ENCODE data around the gene CLK2.
A peak's percentile ranks its signal among the peaks of the same experiment; 100 is the strongest.

The CLK2 gene

DNA sequence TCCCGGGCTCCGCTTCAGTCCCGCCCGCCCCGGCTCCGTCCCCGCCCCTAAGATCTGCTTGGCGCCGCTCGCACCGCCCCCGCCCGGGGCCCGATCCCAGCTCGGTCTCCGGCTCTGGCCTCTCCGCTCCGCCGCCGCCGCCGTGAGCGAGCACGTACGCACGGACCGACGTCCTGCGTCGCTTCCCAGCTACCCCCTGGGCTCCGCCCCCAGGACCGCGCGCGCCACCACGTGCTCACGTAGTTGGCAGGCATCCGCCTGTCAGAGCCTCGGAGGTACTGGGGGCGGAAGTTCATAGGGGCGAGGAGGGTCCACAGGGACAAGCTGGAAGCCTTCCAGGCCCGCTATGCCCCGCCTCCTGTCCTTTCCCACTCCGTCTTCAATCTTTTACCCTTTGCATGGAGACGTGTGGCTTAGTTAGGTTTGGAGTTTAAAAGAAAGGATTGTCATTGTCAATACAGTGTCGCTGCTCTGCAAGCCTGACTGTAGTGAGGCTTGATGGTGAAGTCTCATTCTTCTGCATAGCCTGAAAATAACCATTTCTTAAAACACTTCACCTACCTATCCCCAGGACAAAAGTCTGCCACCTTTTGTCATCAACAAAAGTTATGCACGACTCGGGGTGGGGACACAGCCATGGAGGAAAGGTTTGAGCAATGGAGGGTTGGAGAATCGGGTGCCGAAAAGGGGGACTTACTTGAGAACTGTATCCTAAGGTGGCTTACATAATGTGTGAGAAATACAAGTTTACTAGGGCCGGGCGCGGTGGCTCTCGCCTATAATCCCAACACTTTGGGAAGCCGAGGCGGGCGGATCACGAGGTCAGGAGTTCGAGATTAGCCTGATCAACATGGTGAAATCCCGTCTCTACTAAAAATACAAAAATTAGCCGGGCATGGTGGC is at the start of gene CLK2:
TSS of gene CLK2 (minus strand) at position 162 of the 903 bp plus-strand sequence. CDS start 2,527 bp downstream, outside the sequence.
- peak; percentile 98 for DNase-seq

DNA sequence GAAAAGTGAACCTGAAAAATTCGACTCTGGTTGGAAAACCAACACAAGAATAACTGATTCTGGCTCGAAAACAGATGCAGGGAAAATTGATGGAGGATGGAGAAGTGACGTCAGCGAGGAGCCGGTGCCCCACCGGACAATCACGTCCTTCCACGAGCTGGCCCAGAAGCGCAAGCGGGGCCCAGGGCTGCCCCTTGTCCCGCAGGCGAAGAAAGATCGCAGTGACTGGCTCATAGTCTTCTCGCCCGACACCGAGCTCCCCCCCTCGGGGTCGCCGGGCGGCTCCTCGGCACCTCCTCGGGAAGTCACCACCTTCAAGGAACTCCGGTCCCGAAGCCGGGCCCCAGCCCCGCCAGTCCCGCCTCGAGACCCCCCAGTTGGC is 49.3 kb upstream of the CLK2 start:
- peak; percentile 36 for DNase-seq

DNA sequence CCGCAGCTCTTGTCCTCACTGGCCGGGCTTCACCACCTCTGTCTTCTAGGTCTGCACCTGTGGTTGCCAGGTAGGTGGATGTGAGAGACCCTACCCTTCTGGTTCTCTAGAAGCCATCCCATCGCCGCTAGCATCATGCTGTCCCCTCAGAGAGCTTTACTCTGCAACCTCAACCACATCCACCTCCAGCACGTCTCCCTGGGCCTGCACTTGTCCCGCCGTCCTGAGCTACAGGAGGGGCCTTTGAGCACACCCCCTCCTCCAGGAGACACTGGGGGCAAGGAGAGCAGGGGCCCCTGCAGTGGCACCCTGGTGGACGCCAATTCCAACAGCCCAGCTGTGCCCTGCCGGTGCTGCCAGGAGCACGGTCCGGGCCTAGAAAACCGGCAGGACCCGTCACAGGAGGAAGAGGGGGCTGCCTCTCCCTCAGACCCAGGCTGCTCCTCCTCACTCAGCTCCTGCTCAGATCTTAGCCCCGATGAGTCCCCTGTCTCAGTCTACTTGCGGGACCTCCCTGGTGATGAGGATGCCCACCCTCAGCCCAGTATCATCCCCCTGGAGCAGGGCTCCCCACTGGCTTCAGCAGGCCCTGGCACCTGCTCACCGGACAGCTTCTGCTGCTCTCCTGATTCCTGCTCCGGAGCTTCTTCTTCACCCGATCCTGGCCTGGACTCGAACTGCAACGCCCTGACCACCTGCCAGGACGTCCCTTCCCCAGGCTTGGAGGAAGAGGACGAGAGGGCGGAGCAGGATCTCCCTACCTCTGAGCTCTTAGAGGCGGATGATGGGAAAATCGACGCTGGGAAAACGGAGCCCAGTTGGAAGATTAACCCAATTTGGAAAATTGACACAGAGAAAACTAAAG is 48.6 kb upstream of the CLK2 start:
- no peak for DNase-seq

DNA sequence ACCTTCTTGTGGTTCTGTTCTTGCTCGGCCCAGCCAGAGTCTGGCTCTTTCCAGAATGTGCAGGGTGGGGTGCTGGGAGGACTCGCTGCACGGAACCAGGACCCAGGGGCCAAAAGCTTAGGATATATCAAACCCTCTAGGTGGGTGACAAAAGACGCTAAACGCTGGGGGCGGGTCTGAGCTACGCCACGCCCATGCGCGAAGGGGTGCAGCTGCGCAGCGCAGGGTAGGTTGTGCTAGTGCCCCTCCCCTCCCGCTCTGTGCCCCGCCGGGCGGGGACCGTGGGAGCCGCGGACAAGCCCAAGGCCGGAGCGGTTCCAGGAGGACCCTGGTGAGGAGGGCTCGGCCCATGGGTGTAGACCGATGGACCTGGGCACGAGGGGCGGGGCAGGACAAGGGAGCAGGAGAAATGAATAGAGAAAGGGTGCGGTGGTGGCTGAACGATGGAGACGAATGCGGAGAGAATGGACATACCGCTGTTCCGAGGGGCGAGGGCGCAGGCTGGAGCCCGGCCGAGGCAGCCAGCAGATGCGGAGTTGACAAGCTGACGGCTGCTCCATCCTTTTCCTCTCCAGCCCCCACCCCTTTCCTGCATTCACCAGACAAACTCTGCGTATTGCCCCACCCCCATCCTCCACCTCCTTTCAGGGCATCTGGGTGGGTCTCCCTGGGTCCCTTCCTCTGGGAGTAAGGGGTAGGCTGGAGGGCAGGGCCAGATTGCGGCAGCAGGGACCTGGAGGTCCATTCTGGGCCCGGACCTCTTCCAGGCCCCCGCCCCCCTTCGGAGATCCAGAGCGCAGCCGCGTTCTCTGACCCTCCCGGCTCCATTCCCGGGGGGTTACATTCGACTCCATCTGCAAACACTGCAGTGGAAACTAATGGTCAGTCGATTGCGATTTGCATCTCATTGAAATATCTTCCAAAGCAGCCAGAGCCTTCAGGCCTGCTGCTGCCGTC is 47.6 kb upstream of the CLK2 start, which contains the start of gene RUSC1:
TSS of gene RUSC1 (plus strand) at position 234 of the 957 bp plus-strand sequence. CDS start 880 bp downstream, outside the sequence.
- peak; percentile 85 for DNase-seq

DNA sequence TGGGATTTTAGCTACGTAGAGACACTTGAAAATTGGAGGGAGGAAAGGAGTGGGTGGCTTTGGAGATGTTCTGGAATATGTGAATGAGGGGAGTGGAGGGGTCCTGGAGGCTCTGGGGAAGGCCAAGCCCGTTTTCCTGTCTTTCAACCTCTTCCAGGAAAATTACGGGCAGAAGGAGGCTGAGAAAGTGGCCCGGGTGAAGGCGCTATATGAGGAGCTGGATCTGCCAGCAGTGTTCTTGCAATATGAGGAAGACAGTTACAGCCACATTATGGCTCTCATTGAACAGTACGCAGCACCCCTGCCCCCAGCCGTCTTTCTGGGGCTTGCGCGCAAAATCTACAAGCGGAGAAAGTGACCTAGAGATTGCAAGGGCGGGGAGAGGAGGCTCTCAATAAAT is 46.9 kb upstream of the CLK2 start:
- no peak for DNase-seq

DNA sequence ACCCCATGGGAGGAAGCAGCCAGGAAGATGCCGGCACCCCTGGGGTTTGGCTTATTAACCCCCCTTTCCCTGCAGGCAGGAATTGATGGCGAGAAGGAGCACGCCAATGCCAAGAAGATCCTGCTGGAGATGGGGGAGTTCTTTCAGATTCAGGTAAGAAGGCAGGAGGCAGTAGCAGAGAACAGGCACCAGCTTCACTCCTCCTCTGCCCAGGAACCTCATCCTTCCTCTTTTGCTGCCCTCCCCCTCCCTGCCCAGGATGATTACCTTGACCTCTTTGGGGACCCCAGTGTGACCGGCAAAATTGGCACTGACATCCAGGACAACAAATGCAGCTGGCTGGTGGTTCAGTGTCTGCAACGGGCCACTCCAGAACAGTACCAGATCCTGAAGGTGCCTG is 46.2 kb upstream of the CLK2 start:
- DNase-seq, result no peak

DNA sequence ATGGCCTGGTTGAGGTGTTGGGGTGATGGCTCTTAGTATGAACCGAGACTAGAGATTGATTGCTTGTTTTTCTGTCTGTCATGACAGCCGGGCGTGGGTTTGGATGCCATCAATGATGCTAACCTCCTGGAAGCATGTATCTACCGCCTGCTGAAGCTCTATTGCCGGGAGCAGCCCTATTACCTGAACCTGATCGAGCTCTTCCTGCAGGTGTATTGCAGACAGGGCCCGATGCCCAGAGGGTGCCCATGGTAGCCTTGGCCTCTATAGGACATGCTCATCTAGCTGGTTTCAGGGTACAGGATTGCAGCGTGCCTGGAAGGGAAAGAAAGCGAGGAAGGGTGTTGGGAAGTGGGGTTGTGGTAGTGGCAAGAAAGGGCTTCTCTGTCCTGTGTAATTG is 44.8 kb upstream of the CLK2 start:
- DNase-seq, result no peak

DNA sequence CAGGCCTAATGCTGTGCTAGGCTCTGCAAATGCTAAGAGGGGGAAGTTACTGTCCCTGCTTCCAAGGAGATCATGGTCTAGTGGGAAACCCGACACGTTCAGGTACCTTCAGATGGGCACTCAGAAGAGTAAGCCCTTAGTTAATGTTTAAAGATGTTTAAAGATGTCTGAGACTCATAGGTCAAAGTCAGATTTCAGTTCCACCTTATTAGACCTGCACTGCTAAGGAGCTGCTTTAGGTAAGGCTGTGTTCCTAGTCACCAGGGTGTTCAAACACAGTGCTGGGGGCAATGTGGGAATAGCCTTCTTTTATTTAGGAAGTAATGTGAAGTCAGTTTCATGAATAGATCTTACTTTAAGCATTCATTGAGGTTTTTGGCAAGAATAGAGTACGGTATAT is 43.6 kb upstream of the CLK2 start:
- no peak for DNase-seq

DNA sequence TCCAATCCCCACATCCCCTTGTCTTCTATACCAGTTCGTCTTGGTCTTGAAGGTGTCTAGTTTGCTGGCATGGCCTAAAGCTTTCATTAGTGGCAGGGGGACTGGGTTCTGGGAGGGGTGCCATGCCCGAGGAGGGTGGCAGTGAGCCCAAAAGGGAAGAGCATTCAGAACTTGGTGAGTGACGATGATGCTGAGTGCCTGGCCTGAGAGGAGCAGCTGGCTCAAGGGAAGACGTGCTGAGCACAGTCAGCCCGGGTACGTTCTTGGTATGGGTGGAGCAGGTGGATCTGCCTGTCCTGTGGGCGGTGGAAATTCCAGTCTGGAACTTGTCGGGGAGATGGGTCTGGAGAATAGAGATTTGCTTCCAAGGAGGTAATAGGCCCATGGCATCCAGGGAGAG is 40.0 kb upstream of the CLK2 start:
- DNase-seq, result no peak

DNA sequence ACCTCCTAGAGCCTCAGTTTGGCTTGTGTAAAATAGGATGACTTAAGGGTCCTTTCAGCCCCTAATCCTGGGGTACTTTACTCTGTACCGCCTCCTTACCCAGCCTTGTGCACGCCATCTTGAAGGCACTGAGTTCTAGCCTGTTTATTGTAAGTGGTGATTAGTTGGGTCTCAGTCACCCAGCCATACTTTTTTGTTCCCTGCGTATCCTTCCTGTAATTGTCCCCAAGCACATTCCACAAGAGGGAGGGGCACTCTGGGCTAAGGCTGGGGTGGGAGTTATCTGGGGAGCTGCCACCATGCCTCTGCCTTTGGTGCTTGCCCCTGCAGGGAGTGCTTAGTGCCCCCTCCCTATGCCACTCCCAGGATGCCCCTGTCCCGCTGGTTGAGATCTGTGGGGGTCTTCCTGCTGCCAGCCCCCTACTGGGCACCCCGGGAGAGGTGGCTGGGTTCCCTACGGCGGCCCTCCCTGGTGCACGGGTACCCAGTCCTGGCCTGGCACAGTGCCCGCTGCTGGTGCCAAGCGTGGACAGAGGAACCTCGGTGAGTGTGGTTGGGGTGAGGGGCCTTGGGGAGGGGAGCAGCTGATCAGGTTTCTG is 36.2 kb upstream of the CLK2 start:
- peak; percentile 57 for DNase-seq

DNA sequence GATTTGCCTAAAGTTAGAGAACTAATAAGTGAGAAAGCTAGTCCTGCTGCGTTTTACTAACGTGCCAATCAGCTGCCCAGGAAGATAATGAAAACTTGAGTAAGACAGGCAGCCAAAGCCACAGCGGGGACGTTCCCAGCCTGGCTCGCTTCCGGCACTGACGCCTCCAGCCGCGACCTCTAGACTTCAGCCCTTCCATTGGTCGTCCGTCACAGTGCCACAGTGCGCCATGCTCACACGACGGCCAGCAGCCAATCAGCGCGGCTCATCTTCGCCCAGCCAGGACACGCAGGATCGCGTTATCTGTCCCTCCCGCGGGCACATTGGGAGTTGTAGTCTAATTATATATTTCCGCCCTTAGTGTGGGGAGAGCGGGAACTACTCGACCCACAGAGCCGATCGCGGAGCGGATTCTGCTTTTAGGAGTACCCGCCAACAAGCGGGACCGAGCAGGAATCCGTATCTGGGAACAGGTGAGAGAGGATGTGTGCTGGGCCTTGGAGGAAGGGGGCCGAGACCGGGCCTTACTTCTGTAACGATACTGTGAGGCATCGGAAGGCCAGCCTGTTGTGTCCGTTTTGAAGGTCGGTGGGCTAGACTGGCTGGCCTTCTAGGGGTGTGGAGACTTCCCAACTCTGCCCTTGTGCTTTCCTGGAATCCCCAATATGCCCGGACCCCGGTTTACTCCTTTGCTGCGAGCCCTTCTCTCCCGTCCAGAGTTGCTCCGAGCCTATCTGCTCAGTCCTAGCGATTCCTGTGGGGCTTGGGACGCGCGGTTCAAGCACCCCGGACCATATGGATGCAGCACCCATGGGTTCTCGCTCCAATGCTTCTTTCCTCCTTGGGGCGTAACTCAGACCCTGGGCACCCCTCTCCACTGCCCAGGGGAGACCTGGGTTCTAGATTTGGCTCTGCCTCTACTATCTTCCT is 35.5 kb upstream of the CLK2 start, which contains the start of gene FDPS:
TSS of gene FDPS (plus strand) at position 374 of the 930 bp plus-strand sequence. CDS start 924 bp downstream, outside the sequence.
- DNase-seq, result peak; percentile 100

DNA sequence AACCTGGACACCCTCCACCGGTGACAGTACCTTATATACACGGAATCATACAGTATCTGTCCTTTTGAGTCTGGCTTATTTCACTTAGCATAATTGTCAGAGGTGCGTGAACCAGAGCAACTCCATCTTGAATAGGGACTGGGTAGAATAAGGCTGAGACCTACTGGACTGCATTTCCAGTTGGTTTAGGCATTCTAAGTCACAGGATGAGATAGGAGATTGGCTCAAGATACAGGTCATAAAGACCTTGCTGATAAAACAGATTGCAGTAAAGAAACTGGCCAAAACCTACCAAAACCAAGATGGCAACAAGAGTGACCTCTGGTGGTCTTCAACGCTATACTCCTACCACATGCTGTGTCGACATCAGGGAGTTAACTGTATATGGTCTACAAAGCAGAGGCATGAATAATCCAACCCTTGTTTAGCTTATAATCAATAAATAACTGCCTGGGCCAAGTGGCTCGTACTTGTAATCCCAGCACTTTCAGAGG is 34.0 kb upstream of the CLK2 start:
- peak; percentile 91 for DNase-seq

DNA sequence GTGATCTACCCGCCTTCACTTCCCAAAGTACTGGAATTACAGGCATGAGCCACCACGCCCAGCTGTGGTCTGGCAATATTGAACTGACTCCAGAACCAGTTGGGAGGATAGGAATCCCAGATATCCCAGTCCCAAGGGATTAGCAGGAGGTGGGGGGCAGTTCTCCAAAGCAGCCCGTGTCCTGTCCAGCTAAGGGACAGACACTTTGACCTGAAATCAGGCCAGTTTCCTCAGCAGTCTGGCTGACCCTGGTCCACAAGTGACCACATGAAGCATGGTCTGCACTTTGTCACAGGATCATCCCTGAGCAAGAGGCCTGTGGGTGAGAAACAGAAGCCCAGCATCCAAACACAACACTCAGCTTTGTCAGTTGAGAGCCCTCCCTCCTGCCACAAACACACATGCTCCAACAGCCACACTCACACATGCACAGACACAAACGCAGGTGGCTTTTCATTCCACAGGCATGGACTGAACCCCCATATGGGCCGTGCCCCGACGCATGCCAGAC is 32.6 kb upstream of the CLK2 start:
- DNase-seq, result no peak

DNA sequence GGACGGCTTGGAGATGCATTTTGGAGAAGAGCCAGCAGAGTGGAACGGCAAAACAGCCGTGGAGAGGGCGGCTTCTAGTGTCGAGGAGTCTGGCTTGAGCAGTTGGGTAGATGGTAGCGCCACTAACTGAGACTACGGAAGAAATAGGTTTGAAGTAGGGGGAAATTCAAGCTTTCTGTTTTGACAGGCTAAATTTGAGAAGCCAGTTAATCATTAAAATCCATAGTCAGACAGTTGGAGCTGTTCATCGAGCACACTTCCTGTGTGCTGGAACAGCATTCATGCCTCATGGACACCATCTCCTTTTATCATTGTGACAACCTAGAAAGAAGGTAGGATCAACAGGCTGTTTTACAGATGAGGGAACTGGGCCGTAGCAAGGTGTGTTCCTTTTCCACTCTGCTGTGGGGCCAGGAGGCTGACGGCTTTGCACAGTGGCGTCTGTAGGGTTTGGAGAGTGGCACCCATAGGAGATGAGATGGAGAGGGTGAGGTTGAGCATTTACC is 31.3 kb upstream of the CLK2 start:
- no peak for DNase-seq

DNA sequence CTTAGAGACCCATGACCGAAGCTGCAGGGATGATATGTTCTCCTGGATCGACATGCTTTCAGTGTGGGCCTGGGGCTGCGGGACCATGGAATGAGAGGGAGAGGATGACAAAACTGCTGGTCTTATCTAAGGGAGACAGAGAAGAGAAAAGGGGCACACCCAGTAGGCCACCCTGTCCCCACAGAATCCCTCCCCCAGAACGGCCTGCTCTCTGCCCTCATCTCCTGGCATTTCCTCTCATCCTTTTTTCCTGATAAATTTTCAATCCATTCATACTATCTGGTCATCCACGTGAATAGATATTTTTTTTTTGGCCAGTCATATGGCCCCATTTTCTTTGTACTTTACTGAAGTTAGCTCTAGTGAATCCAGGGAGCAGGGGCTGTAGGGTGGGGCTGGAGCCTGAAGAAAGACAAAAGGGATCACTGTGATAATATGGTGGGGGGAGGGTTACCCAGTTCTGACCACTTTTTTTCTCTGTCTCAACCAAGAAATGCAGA is 28.1 kb upstream of the CLK2 start, which contains the start of gene PKLR:
TSS of gene PKLR (minus strand) at position 97 of the 500 bp plus-strand sequence. CDS start at position 54, 43 bp downstream.
- peak; percentile 90 for DNase-seq

DNA sequence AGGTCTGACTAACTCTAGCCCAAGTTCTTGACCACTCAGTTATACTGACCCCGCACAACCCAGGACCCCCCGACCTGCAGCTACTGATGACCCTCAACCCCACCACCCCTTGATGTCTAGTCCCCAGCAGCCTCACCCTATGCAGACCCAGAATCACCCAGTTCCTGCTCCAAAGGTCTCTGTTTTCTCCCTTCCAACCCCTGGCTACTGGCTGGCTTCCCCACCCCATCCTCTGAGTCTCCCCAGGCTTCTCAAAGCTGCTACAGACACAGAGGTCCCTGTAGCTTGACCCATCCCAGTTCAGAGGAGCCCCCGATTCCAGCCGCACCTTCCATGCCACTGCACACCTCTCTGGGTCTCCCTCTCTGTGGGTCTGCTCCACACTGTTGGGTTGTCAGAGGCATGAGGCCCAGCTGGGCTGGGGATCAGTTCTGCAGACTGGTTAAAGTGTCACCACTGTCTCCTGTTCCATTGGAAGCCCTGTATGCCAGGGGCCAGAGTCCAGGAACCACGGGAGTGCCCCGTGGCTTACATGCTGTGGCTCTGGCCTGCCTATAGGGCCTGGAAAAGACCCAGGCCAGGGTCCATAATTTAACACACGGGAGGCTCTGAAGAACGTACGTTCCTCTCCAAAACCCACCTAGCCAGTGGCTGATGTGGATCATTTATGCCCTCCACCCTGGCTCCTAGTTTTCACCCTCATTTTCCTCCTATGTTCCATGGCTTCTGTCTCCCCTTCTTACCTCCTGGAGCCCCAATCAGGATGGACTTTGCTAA is 27.4 kb upstream of the CLK2 start:
- no peak for DNase-seq

DNA sequence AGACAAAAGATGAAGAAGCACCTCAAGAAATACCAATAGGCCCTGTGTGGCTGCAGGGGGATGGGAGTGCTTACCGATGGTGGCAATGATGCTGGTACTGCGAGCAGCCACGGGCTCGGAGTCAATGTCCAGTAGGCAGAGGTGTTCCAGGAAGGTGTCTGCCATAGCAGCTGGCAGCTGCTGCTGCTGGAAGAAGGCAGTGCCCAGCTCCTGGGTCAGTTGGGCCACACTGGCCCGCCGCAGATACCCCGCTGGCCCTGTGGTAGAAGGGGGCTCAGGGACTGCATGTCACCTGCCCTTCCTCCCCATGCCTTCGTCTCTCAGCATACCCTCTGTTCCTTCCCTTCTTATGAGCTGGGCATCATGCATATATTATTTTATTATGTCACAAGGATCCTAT is 26.7 kb upstream of the CLK2 start:
- DNase-seq, result no peak

DNA sequence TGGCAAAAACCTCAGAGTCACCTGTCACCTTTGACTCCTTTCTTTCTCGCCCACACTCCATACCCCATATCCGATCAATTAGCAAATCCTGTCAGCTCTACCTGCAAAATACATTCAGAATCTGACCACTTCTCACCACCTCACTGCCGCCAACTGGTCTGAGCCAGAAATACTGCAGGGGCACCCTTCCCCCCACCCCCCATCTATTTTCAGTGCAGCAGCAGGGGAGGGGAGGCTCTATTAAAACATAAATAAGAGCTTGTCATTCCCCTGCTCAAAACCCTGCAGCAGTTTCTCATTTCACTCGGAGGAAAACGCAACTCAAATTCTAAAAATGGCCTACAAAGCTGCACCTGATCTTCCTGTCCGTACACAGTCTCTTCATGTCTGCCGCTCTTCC is 24.1 kb upstream of the CLK2 start:
- no peak for DNase-seq

DNA sequence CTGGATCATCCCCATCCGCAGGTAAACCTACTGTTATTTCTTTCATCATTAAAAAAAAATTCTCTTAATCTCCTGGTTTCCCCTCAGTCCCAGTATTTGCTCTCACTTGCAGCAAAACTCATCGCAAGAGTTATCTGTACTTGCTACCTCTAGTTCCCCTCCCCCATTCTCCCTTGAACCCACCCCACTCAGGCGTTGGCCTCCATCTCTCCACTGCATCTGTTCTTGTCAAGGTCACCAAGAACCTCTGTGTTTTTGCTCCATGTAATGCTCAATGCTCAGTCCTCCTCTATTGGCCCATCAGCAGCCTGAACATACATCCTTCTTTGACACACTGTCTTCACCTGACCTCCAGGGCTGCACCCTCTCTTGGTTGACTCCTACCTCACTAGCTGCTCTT is 23.4 kb upstream of the CLK2 start:
- DNase-seq, result peak; percentile 62

Measured in hematopoietic multipotent progenitor cell treated with erythropoietin and hydrocortisone succinate and interleukin-3 and kit ligand, for 6 days (in vitro differentiated cells).